B cell (primary cell): ENCODE data around the gene RGS3. TPM values are rescaled to one million over a fixed set of nuclear protein-coding genes. Genes with fewer than 3 reads are reported as not detected.

Experiments
- ATAC-seq: fragments of 200-7000 bp; cut with Tn5 transposase; one replicate; pipeline ENCODE4 v1.10.0; 2021; ENCODE audit warnings: low read depth, mild to moderate bottlenecking, moderate number of reproducible peaks, moderate library complexity
- CTCF ChIA-PET: fragments of 350-600 bp; sonication (Branson Sonifier 250); formaldehyde crosslinking; loops from one replicate; lab custom pipeline; 2021; ENCODE audit warnings: antibody characterized with exemption, inconsistent platforms; lab: Charles Lee
- POLR2A ChIA-PET: fragments of 350-600 bp; sonication (Branson Sonifier 250); formaldehyde crosslinking; loops from one replicate; lab custom pipeline; 2021; ENCODE audit warnings: antibody characterized with exemption; lab: Charles Lee
- DNase-seq: peaks from one replicate; pipeline ENCODE4 v3.0.0; 2013
- H2AFZ ChIP-seq: 2 replicates; pipeline ENCODE4 v1.6.1; 2012; ENCODE audit warnings: mild to moderate bottlenecking, low read depth, low read length; ENCODE audit not compliant: insufficient read depth, poor library complexity, severe bottlenecking
- H3K27ac ChIP-seq, 2 donors: 1 replicate in 1 of 2; 2 replicates in 1 of 2; pipeline ENCODE4 v1.5.1; 2012 to 2013; ENCODE audit warnings: low read length in 2 of 2, mild to moderate bottlenecking in 2 of 2, moderate library complexity in 1 of 2
- H3K27me3 ChIP-seq, 4 experiments: fragments of 200-600 bp in 1 of 4; sonication (generic) in 1 of 4; replicated peaks in 1 of 4; 1 replicate in 2 of 4; 2 replicates in 2 of 4; pipeline versions ENCODE4 v1.6.1 to v1.7.0; 2013 to 2016; ENCODE audit warnings: low read length in 3 of 4, mild to moderate bottlenecking in 2 of 4, mixed read lengths in 1 of 4, moderate library complexity in 1 of 4; ENCODE audit not compliant: insufficient read depth in 4 of 4, control insufficient read depth in 3 of 4; ENCODE audit errors: control extremely low read depth in 1 of 4
- H3K36me3 ChIP-seq, 2 experiments: replicated peaks in 1 of 2; 1 replicate in 1 of 2; 2 replicates in 1 of 2; pipeline versions ENCODE4 v1.6.1 to v1.7.1; 2013; ENCODE audit warnings: low read length in 1 of 2; ENCODE audit not compliant: insufficient read depth in 2 of 2, control insufficient read depth in 1 of 2; ENCODE audit errors: control extremely low read depth in 1 of 2, extremely low read depth in 1 of 2
- H3K4me1 ChIP-seq, 2 donors: fragments of 200-600 bp in 1 of 2; sonication (generic) in 1 of 2; 1 replicate in 1 of 2; 2 replicates in 1 of 2; pipeline versions ENCODE4 v1.5.1 to v1.6.1; 2013 to 2017; ENCODE audit warnings: low read length in 2 of 2; ENCODE audit not compliant: control insufficient read depth in 2 of 2, insufficient read depth in 2 of 2
- H3K4me2 ChIP-seq: replicated peaks from 2 replicates; pipeline ENCODE3; 2012; ENCODE audit warnings: mild to moderate bottlenecking, low read depth, low read length; ENCODE audit not compliant: poor library complexity, severe bottlenecking
- H3K4me3 ChIP-seq, 5 experiments: fragments of 200-600 bp in 1 of 5; sonication (generic) in 1 of 5; 1 replicate in 3 of 5; 2 replicates in 2 of 5; pipeline versions ENCODE4 v1.5.1 to v1.7.0; 2011 to 2016; ENCODE audit warnings: low read length in 4 of 5, mild to moderate bottlenecking in 4 of 5, low read depth in 2 of 5, control low read depth in 1 of 5, moderate library complexity in 1 of 5; ENCODE audit not compliant: insufficient read depth in 1 of 5; ENCODE audit errors: control extremely low read depth in 1 of 5, extremely low read depth in 1 of 5
- H3K79me2 ChIP-seq: fragments of 200-600 bp; sonication (generic); one replicate; pipeline ENCODE4 v1.6.0; 2016; ENCODE audit warnings: low read length; ENCODE audit not compliant: control insufficient read depth, insufficient read depth
- H3K9ac ChIP-seq: fragments of 200-600 bp; sonication (generic); 2 replicates; pipeline ENCODE4 v1.6.1; 2017; ENCODE audit warnings: mild to moderate bottlenecking, low read length, moderate library complexity
- H3K9me3 ChIP-seq, 3 donors: one replicate each; pipeline versions ENCODE4 v1.6.1 to v1.7.1; 2013; ENCODE audit warnings: low read length in 2 of 3; ENCODE audit not compliant: control insufficient read depth in 2 of 3, insufficient read depth in 1 of 3; ENCODE audit errors: control extremely low read depth in 1 of 3
- H4K20me1 ChIP-seq: 2 replicates; pipeline ENCODE4 v1.6.0; 2012; ENCODE audit warnings: mild to moderate bottlenecking, low read length; ENCODE audit not compliant: insufficient read depth, control insufficient read depth, poor library complexity, severe bottlenecking
- H3K27ac Mint-ChIP-seq: one replicate; pipeline ENCODE4 v1.8.0; 2021; ENCODE audit warnings: mixed read lengths
- H3K27me3 Mint-ChIP-seq: one replicate; pipeline ENCODE4 v1.8.0; 2021; ENCODE audit warnings: mixed read lengths
- H3K4me1 Mint-ChIP-seq: one replicate; pipeline ENCODE4 v1.8.0; 2021; ENCODE audit warnings: mixed read lengths
- H3K4me3 Mint-ChIP-seq: one replicate; pipeline ENCODE4 v1.8.0; 2021; ENCODE audit warnings: mixed read lengths
- H3K9me3 Mint-ChIP-seq: one replicate; pipeline ENCODE4 v1.8.0; 2022; ENCODE audit warnings: mixed read lengths; ENCODE audit not compliant: insufficient read depth
- CTCF ChIP-seq: fragments of 200-600 bp; IDR thresholded peaks from one replicate; pipeline ENCODE4 v1.8.0; 2022; ENCODE audit warnings: antibody characterized with exemption, mild to moderate bottlenecking
- EZH2 ChIP-seq: IDR thresholded peaks from 2 replicates; pipeline ENCODE4 v1.6.1; 2012; ENCODE audit warnings: borderline replicate concordance, low read depth, mild to moderate bottlenecking, moderate library complexity, low read length; ENCODE audit not compliant: insufficient read depth, poor library complexity, severe bottlenecking
- WGBS: methylation state at CpG from one replicate; pipeline ENCODE4 v1.1.5; 2013; ENCODE audit warnings: missing lambda C conversion rate; ENCODE audit not compliant: insufficient coverage; 5-methylcytosine and 5-hydroxymethylcytosine counted together
- intact Hi-C: fragments of 100-400 bp; cut with micrococcal nuclease; formaldehyde crosslinking; loops from one replicate; pipeline ENCODE4 v1.10.0; 2022
- polyA plus RNA-seq: library from polyadenylated mRNA; depleted of rRNA; stranded (reverse); fragments of >200 nt; gene quantifications from 2 replicates; pipeline ENCODE4 v1.2.3, GENCODE V29; 2012
- total RNA-seq, 2 donors: library from RNA; stranded (reverse); fragments of 120-200 nt in 1 of 2; gene quantifications; 1 replicate in 1 of 2; 2 replicates in 1 of 2; pipeline versions ENCODE4 v1.2.3 to v1.2.4, GENCODE V29; 2013 to 2022

Gene RGS3
- total and polyA plus RNA-seq, 2 donors (not counting 1 experiment from before 2014, with no cell fraction given), result 12.0 to 15.6 TPM

- Histone ChIP-seq H3K27ac (no peak overlapping the region), H3K4me3 (no peak overlapping the region), H4K20me1 (no peaks in the 10 kb centered on the region), H3K27me3 (no peaks in the 10 kb centered on the region), H3K9ac (no peak overlapping the region), H3K79me2 (no peaks in the 10 kb centered on the region), H3K4me1 (no peaks in the 10 kb centered on the region), H3K36me3 (no peaks in the 10 kb centered on the region), H3K9me3 (no peaks in the 10 kb centered on the region), H3K4me2 (no peak overlapping the region), H2AFZ (no peak overlapping the region)
- no peak for ATAC-seq
- no peak for DNase-seq
- H3K27ac Mint-ChIP-seq, result no peak overlapping the region
- no peaks in the 10 kb centered on the region for H3K4me1 Mint-ChIP-seq
- TF ChIP-seq CTCF (no peak), EZH2 (no peak)
- ChIA-PET POLR2A (no interaction called here), CTCF (interaction anchor here (0.8 to 1.0 kb wide), 2 partner anchors 18 to 43 kb away, joined by 3 to 6 read pairs; no protein-coding TSS in a partner anchor)
- H3K4me3 Mint-ChIP-seq, result no peak overlapping the region
- H3K9me3 Mint-ChIP-seq, result no peaks in the 10 kb centered on the region
- 77% methylated on average over 6 of the region's 10 CpGs for WGBS
- intact Hi-C loops, result no loop called here
- peaks cover 25% of the 10 kb centered on the region for H3K27me3 Mint-ChIP-seq
Observed at GRCh38 chr9:113634596-113635515, 171.3 kb downstream of the RGS3 start.

- ChIA-PET POLR2A (no interaction called here), CTCF (interaction anchor here (0.8 to 1.0 kb wide), 2 partner anchors 18 to 44 kb away, joined by 3 to 6 read pairs; no protein-coding TSS in a partner anchor)
- Histone ChIP-seq H3K79me2 (no peaks in the 10 kb centered on the region), H3K4me2 (no peak overlapping the region), H4K20me1 (no peaks in the 10 kb centered on the region), H3K4me1 (no peaks in the 10 kb centered on the region), H2AFZ (no peak overlapping the region), H3K9me3 (no peaks in the 10 kb centered on the region), H3K27me3 (no peaks in the 10 kb centered on the region), H3K9ac (no peak overlapping the region), H3K4me3 (no peak overlapping the region), H3K27ac (no peak overlapping the region), H3K36me3 (no peaks in the 10 kb centered on the region)
- TF ChIP-seq EZH2 (no peak), CTCF (no peak)
- ATAC-seq, result no peak
- intact Hi-C loops, result no loop called here
- Mint-ChIP-seq H3K4me1 (no peaks in the 10 kb centered on the region), H3K27ac (no peak overlapping the region), H3K27me3 (peaks cover 25% of the 10 kb centered on the region), H3K4me3 (no peak overlapping the region), H3K9me3 (no peaks in the 10 kb centered on the region)
- WGBS, result 87% methylated on average over 5 of the region's 5 CpGs
- no peak for DNase-seq
Observed at GRCh38 chr9:113635586-113635985, 172.1 kb downstream of the RGS3 start.
